Activated naive CD8-positive, alpha-beta T cell treated with anti-CD3 and anti-CD28 coated beads, Interleukin-2, amount 50 U/mL, for 24 hours (primary cell): ENCODE data around the gene PARP6.
A peak's percentile ranks its signal among the peaks of the same experiment; 100 is the strongest.

Experiments used
- ATAC-seq: fragments of 150-1000 bp; cut with Tn5 transposase; one replicate; pipeline ENCODE4 v1.10.0; 2021
- DNase-seq: peaks from one replicate; pipeline ENCODE4 v3.0.0; 2021
- H3K27ac Mint-ChIP-seq: one replicate; pipeline ENCODE4 v1.8.0; 2021; ENCODE audit warnings: mild to moderate bottlenecking, mixed read lengths
- H3K27me3 Mint-ChIP-seq: one replicate; pipeline ENCODE4 v1.8.0; 2021; ENCODE audit warnings: mixed read lengths
- H3K36me3 Mint-ChIP-seq: one replicate; pipeline ENCODE4 v1.8.0; 2021; ENCODE audit warnings: low read depth, mixed read lengths
- H3K4me1 Mint-ChIP-seq: one replicate; pipeline ENCODE4 v1.8.0; 2021; ENCODE audit warnings: mixed read lengths
- H3K4me3 Mint-ChIP-seq: one replicate; pipeline ENCODE4 v1.8.0; 2021; ENCODE audit warnings: mild to moderate bottlenecking, moderate library complexity, mixed read lengths
- H3K9me3 Mint-ChIP-seq: one replicate; pipeline ENCODE4 v1.8.0; 2021; ENCODE audit warnings: mixed read lengths

Gene PARP6

DNA sequence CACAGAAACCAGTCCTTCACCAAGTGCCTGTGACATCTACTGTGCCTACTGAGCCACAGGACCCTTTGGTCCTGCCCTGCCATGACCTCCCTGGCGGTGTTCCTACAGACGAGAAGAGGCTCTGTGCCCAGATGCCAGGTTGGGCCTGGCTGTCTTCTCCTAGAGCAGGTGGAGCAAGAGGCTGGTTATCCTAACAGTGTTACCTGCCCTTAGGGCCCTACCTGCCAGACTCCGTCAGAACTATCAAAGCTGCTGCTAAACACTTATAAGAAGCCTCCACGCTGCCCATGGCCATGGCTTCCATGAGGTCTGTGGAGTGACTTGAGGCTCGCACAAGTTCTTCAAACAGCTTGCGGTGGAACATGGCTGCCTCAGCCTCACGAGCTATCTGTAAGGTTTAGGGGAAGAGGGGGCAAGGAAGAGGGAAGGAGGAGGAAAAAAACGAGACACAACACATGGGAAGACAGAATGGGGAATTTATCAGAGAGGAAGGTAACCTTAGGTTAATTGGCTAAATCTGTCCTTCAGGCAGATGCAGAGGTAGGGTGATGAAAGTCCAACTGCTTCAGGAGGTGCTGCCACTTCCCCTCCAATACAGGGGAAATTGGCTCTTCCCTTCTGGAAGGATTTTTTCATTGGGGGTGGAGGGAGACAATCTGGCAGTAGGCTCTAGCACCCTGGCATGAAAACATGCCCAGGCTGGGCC is 69.4 kb downstream of the PARP6 start:
- H3K27me3 Mint-ChIP-seq, result peaks cover 2% of the 10 kb centered on the region
- H3K4me3 Mint-ChIP-seq, result no peak overlapping the region
- DNase-seq, result no peak
- ATAC-seq, result no peak
- H3K27ac Mint-ChIP-seq, result peak overlapping the region; percentile 59
- peaks cover 96% of the 10 kb centered on the region for H3K36me3 Mint-ChIP-seq
- peaks cover 27% of the 10 kb centered on the region for H3K4me1 Mint-ChIP-seq
- H3K9me3 Mint-ChIP-seq, result no peaks in the 10 kb centered on the region

DNA sequence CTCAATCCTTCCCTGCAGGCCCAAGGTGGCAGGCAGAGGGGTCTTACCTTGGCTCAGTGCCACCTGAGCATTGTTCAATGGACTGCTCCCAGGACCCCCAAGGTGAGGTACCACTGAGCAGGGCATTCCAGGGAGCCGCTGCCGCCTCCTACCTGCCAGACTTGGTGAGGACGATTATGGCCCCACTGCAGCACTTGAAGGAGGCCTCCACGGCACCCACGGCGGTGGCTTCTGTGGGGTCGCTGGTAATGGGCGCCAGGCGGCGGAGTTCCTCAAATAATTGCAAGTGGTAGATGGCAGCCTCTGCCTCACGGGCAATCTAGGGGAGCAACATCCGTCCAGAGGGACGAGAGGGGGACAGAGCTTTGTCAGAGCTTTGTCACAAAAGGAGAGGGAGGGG is 70.1 kb downstream of the PARP6 start:
- ATAC-seq (no peak), DNase-seq (no peak)
- Mint-ChIP-seq H3K27ac (no peak overlapping the region), H3K9me3 (no peaks in the 10 kb centered on the region), H3K36me3 (peaks cover 91% of the 10 kb centered on the region), H3K4me3 (no peak overlapping the region), H3K27me3 (peaks cover 4% of the 10 kb centered on the region), H3K4me1 (peaks cover 29% of the 10 kb centered on the region)

DNA sequence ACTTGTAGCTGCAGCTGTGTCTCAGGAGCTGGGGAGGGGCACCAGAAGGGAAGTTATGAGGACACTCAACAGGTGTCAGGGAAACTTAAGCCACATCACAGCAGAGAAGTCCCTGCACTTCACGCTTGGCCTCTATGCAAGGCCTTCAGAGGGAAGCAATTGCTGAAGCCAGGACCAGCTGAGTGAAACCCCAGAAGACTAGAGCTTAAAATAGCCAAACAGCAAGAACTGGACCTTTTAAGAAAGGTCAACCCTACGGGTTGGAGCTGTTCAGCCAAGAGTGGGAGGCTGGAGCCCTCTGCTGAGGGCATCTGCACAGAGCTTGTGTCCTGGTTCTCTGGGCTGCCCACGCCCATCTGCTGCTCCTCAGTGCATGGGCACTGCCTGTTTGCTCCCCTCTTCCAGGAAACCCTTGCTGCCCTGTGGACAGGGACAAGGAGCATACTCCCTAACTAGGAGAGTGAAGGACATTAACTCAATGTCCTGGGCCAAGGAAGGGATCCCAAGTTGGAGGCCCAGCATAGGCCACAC is 70.9 kb downstream of the PARP6 start:
- no peak for ATAC-seq
- Mint-ChIP-seq H3K27me3 (peaks cover 11% of the 10 kb centered on the region), H3K9me3 (no peaks in the 10 kb centered on the region), H3K4me1 (peaks cover 22% of the 10 kb centered on the region), H3K36me3 (peaks cover 82% of the 10 kb centered on the region), H3K27ac (no peak overlapping the region), H3K4me3 (no peak overlapping the region)
- no peak for DNase-seq

- DNase-seq (no peak), ATAC-seq (no peak)
- peak overlapping the region; percentile 76 for H3K27ac Mint-ChIP-seq
- H3K36me3 Mint-ChIP-seq, result peaks cover 74% of the 10 kb centered on the region
- peaks cover 13% of the 10 kb centered on the region for H3K27me3 Mint-ChIP-seq
- peaks cover 22% of the 10 kb centered on the region for H3K4me1 Mint-ChIP-seq
- no peak overlapping the region for H3K4me3 Mint-ChIP-seq
- H3K9me3 Mint-ChIP-seq, result no peaks in the 10 kb centered on the region
These were observed 71.7 kb downstream of the PARP6 start for GRCh38 chr15:72200395-72201237.

GRCh38 chr15:72199721-72200212 is 72.6 kb downstream of the PARP6 start:
- peaks cover 16% of the 10 kb centered on the region for H3K4me1 Mint-ChIP-seq
- H3K36me3 Mint-ChIP-seq, result peaks cover 66% of the 10 kb centered on the region
- H3K4me3 Mint-ChIP-seq, result no peak overlapping the region
- H3K9me3 Mint-ChIP-seq, result no peaks in the 10 kb centered on the region
- peak; percentile 64 for DNase-seq
- ATAC-seq, result peak; percentile 30
- no peak overlapping the region for H3K27ac Mint-ChIP-seq
- H3K27me3 Mint-ChIP-seq, result peaks cover 13% of the 10 kb centered on the region

- no peak overlapping the region for H3K4me3 Mint-ChIP-seq
- H3K27me3 Mint-ChIP-seq, result peaks cover 13% of the 10 kb centered on the region
- no peak for DNase-seq
These were observed 73.2 kb downstream of the PARP6 start for GRCh38 chr15:72199205-72199515.

DNA sequence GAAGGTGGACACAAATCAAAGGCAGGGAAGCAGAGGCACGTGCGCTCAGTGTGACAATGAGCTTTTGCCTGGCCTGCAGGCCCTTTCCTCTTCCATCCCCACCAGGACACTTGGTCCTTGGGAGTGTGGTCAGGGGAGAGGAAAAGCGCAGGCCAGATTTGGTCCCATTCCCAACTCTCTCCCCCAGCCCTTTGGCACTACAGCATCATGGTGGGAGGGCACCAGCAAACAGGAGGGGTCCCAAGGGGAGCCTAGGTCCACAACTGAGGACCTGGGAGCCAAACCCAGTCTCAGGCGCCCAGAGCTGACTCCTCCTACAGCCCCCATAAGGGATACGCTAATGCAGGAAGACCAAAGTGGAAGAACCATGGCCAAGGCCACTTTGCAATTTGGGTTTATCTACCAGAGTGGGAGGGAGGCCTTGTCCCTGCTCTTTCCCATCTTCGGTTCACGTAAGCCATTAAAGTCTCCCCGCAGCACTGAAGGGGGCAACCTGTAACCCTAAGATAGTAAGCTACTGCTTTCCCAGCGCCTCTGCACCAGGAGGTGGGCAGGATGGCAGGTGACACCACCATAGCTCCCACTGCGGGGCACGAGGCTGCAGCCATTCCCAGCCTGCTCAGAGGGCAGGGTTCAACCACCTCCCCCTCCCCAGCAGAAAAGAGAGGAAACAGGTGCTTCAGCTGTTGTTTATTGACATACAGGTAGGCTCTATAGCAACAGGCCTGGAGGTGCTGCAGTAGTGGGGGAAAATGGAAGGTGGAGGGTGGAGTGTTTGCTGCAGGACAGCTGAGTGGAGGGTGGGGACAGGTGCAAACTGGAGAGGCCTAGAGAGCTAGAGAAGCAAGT is 73.8 kb downstream of the PARP6 start:
- H3K27ac Mint-ChIP-seq, result peak overlapping the region; percentile 65
- H3K9me3 Mint-ChIP-seq, result no peaks in the 10 kb centered on the region
- peak overlapping the region; percentile 54 for H3K4me3 Mint-ChIP-seq
- peaks cover 13% of the 10 kb centered on the region for H3K27me3 Mint-ChIP-seq
- peak; percentile 4 for ATAC-seq
- peaks cover 15% of the 10 kb centered on the region for H3K4me1 Mint-ChIP-seq
- no peak for DNase-seq
- peaks cover 55% of the 10 kb centered on the region for H3K36me3 Mint-ChIP-seq

More at GRCh38 chr15:72199205-72199515, 73.2 kb downstream of the PARP6 start:
- no peak for ATAC-seq
- Mint-ChIP-seq H3K9me3 (no peaks in the 10 kb centered on the region), H3K36me3 (peaks cover 60% of the 10 kb centered on the region), H3K27ac (peak overlapping the region; percentile 22), H3K4me1 (peaks cover 15% of the 10 kb centered on the region)

GRCh38 chr15:72197460-72198355 is 74.6 kb downstream of the PARP6 start, which contains the start of gene GRAMD2A:
GRAMD2A (minus strand) TSS chr15:72197787.
- H3K27ac Mint-ChIP-seq, result peak within 1 kb of the TSS; percentile 65
- peak within 1 kb of the TSS; percentile 54 for H3K4me3 Mint-ChIP-seq
- H3K27me3 Mint-ChIP-seq, result peaks cover 13% of the 10 kb centered on the region
- H3K36me3 Mint-ChIP-seq, result peaks cover 46% of the 10 kb centered on the region
- peak; percentile 56 for ATAC-seq
- peak; percentile 54 for DNase-seq
- peaks cover 11% of the 10 kb centered on the region for H3K4me1 Mint-ChIP-seq
- no peaks in the 10 kb centered on the region for H3K9me3 Mint-ChIP-seq

GRCh38 chr15:72197041-72197459 is 75.3 kb downstream of the PARP6 start:
- Mint-ChIP-seq H3K27ac (peak overlapping the region; percentile 50), H3K27me3 (peaks cover 16% of the 10 kb centered on the region), H3K9me3 (no peaks in the 10 kb centered on the region), H3K4me3 (no peak overlapping the region), H3K36me3 (peaks cover 40% of the 10 kb centered on the region), H3K4me1 (peaks cover 11% of the 10 kb centered on the region)
- ATAC-seq (peak; percentile 2), DNase-seq (no peak)

DNA sequence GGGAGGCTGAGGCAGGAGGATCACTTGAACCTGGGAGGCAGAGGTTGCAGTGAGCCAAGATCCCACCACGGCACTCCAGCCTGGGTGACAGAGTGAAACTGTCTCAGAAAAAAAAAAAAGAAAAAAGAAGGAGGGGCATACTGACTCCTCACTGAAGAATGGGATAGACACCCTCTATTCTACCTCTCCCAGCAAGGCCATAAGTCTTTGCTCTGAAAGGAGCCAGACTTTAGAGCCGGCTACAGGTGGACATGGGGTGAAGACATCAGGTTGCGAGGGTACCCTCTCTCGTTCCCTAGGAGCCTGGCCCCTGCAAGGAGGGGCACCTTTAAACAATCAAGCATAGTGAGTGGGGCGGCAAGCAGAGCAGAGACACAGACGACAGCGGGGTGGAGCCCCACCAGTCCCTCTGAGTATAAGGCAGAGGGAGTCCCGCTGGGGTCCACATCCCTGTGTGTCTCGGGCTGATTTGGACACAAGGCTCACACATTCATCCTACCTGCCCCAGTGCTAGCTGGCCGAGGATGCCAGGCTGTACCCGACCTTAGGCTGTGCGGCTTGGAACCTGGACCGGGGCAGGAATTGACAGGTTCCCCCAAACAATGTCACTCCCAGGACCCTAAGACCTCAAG is 75.8 kb downstream of the PARP6 start:
- Mint-ChIP-seq H3K36me3 (peaks cover 34% of the 10 kb centered on the region), H3K4me3 (no peak overlapping the region), H3K27ac (no peak overlapping the region), H3K9me3 (no peaks in the 10 kb centered on the region), H3K4me1 (peaks cover 11% of the 10 kb centered on the region), H3K27me3 (peaks cover 16% of the 10 kb centered on the region)
- DNase-seq (no peak), ATAC-seq (no peak)

DNA sequence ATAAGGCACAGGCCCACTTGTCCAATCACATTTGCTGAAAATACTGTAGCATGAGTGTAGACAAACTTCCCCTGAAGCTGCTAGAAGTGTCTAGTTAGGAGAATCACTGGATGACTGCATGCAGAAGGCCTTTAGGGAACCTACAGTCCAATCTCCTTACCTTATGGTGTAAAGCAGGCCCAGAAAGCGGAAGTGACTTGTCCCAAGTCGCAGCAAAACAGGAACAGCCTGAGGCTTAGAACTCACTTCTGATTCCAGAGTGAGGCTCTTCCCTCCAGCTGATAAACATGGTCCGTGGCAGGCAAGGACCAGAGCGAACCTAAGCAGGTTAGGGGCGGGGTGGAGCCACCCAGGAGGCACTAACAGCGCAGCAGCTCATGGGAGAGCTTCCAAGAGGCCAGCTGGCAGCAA is 77.2 kb downstream of the PARP6 start:
- DNase-seq (no peak), ATAC-seq (no peak)
- Mint-ChIP-seq H3K4me3 (no peak overlapping the region), H3K27me3 (peaks cover 24% of the 10 kb centered on the region), H3K4me1 (peaks cover 4% of the 10 kb centered on the region), H3K36me3 (peaks cover 20% of the 10 kb centered on the region), H3K9me3 (no peaks in the 10 kb centered on the region), H3K27ac (no peak overlapping the region)

DNA sequence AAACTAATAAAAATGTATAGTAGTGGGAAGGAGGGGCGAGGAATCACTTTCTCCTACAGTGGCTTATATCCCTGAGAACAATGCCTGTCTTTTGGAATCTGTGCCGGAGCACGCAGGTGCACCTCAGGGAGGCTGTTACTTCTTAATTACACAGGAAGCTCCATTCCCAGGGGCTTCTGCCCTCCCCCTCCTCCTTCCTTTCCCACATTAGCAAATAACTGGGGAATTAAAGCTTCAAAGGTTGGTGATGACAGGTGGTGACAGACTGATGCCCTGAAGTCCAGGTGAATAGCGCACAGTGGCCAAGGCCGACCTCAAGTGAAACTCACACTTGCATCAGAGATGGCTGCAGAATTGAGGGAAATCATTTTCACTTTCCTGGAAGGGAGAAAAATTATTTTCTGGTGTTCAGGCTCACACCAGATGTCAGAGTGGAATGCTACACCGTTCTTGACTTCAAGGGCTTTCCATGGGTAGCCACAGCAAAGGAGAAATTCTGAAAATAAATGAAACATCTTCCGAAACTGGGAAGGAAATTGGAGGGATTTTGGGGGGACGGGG is 78.4 kb downstream of the PARP6 start:
- Mint-ChIP-seq H3K9me3 (no peaks in the 10 kb centered on the region), H3K4me1 (peaks cover 4% of the 10 kb centered on the region), H3K27ac (no peak overlapping the region), H3K4me3 (no peak overlapping the region), H3K27me3 (peaks cover 29% of the 10 kb centered on the region), H3K36me3 (peaks cover 8% of the 10 kb centered on the region)
- ATAC-seq, result no peak
- DNase-seq, result no peak

DNA sequence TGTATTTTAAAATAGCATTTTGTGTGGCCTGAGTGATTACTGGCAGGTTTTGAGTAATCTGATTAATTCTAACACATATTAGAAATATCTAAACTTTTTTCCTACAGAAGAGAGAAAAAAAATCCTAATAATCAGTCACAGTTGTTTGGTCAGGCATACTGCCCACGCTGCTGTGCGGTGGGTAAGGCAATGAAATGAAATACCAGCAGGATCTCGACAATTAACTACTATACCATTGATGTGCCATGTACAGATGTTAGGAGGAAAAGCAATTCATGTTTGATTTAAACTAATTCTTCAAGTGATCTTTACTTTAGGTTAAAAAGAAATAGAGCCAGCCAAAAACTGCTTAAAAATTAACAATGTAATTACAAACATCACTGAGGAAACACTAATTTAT is 79.9 kb downstream of the PARP6 start:
- H3K9me3 Mint-ChIP-seq, result no peaks in the 10 kb centered on the region
- DNase-seq (no peak), ATAC-seq (no peak)
- H3K4me1 Mint-ChIP-seq, result no peaks in the 10 kb centered on the region
- peaks cover 27% of the 10 kb centered on the region for H3K27me3 Mint-ChIP-seq
- H3K27ac Mint-ChIP-seq, result no peak overlapping the region
- H3K4me3 Mint-ChIP-seq, result no peak overlapping the region
- no peaks in the 10 kb centered on the region for H3K36me3 Mint-ChIP-seq
